ENCODE data around the gene CORO6.
"Not testable (repeated sequence)": the region's sequence is repeated elsewhere in the genome, so short reads cannot be mapped to it uniquely, and the experiment has no call there.

The CORO6 gene
- 5.2 to 9.9 reads per million in 2 experiments for total RNA-seq

DNA sequence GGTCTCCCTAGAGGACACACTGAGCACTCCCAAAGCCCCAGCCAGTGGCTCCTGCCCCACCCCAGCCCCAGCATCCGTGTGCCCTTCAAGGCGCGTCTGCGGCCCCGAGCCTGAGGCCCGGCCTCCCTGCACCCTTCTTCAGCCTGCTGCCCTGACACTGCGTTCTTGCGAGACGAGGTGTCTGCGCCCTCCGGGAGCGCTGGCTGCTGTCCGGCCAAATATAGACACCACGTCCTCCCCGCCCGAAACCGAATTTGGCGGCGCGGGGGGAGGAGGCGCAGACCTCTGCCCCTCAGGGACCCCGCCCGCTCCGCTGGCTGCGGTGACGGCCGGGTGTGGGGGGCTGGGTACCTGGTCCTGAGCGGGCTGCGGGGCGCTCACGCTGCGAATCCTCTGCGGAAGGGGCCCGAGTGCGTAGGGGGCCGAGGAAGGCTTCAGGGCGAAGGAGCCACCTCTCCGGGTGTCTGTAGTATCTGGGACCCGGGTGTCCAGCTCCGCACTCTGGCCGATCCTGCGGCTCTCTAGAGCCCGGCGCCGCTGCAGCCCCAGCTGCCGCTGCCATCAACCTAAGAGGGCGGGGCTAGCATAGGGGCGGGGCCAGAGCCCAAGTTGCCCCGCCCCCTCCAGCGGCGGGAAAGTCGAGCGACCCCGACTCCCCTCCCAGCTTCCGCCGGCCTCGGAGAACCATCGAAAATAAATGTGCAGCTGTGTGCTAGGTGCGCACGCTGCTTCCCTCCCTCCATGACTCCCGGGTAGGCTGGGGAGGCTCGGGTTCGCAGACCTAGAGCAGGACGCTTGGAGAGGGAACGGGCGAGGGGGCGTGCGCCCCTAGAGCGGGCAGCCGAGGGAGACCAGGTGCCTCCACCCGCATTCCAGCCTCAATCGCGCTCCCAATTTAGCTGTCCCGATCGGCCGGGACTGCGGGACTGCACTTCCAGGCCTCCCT lies at the start of gene CORO6:
Gene CORO6, minus strand, starts transcription at position 576 of the 946 bp plus-strand sequence. CDS start 1,491 bp downstream, outside the sequence.
- DNase-seq (ENCODE audit: low read depth): peak; percentile 64

DNA sequence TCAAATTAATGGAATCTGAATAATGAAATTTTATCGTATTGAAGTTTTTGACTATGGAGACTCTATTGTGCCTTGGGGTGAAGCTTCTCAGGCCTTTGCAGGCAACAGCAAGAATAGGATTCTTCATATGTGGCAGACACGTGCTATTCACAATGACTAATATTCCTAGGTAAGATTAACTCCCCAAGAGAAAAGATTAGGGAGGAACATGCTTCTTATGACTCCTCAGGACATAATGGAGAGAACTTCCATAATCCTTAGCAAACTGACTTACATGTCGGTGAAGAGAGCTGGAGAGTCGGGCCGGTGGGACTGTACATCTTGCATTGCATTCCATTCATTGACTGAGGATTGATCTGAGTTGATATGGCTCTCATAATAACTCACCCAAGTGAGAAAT lies 48.9 kb upstream of the CORO6 start:
- no peak for DNase-seq (ENCODE audit: low read depth)

- no peak for DNase-seq (ENCODE audit: low read depth)
Measured at GRCh38 chr17:29669266-29669665, 46.6 kb upstream of the CORO6 start.

GRCh38 chr17:29667969-29668368 lies 45.3 kb upstream of the CORO6 start:
- no peak for DNase-seq (ENCODE audit: low read depth)

GRCh38 chr17:29665481-29665810 lies 42.7 kb upstream of the CORO6 start:
- DNase-seq (ENCODE audit: low read depth): no peak

DNA sequence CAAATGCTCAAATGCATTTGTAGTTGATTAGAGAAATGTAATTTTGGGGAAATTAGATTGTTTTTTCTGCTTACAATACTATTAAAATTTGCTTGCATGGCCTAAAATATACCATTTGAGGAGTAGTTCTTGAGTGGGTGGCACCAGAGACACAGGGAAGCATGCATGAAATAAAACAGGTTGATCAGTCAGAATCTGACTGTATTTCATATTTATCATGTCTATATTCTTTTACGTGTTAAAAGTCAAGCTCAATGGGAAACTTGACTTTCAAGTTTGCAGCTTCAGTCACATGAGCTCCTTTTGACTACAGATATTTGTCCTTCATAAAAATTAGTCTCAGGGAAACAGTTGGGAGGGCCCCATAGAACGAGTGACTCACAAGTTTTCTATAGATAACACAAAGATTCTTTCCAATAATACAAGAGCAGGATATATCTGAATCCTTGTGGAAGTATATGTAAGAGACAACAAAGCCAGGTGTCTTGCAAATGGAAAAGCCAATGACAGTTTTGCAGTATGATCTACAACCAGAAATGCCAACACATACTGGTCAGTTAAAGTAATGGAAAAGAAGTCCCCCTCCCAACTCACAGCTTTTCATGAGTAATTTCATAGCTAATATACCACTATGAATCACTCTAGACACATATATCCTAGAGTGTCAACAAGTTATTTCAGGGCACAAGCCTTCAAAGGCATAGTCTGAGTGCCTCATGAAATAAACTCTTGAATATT lies 42.2 kb upstream of the CORO6 start:
- DNase-seq (ENCODE audit: low read depth): no peak

GRCh38 chr17:29663155-29663554 lies 40.4 kb upstream of the CORO6 start:
- DNase-seq (ENCODE audit: low read depth): no peak

GRCh38 chr17:29661213-29661612 lies 38.5 kb upstream of the CORO6 start:
- DNase-seq (ENCODE audit: low read depth): no peak

GRCh38 chr17:29659155-29659554 lies 36.4 kb upstream of the CORO6 start:
- no peak for DNase-seq (ENCODE audit: low read depth)

GRCh38 chr17:29655323-29655722 lies 32.6 kb upstream of the CORO6 start:
- no peak for DNase-seq (ENCODE audit: low read depth)

DNA sequence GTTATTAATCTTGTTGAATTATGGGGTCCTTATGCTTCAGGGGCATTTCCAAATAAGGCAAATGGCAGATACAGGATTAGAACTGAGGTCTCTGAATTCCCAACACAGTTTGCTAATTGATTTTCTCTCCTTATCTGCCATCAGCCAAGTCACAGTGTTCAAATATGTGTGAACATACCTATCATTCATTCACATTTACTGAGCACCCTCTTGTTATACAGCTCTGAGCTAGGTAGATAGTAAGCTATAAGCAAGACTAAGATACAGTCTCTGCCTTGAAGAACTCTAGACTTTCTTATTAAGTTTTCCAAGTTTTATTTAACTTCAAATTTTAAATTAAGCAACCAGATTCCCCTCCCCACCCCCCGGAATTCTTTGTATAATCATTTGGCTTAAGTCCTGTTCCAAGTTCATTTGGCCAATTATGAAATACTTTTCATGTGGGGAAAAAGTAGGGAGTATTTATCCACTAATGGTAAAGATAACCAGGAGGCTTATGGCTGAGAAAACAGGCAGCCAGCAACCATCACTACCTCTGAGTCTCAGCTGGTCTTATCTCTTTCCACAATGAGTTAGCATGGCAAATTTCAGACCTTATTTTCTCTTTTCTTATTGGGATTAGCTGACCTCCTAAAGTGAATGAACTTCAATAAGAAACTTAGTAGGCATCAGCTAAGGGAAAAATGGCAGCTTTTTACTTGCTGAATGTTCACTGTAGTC lies 31.4 kb upstream of the CORO6 start:
- no peak for DNase-seq (ENCODE audit: low read depth)

- no peak for DNase-seq (ENCODE audit: low read depth)
Measured at GRCh38 chr17:29652976-29653375, 30.3 kb upstream of the CORO6 start.

GRCh38 chr17:29651913-29652312 lies 29.2 kb upstream of the CORO6 start:
- not testable (repeated sequence) for DNase-seq (ENCODE audit: low read depth)

DNA sequence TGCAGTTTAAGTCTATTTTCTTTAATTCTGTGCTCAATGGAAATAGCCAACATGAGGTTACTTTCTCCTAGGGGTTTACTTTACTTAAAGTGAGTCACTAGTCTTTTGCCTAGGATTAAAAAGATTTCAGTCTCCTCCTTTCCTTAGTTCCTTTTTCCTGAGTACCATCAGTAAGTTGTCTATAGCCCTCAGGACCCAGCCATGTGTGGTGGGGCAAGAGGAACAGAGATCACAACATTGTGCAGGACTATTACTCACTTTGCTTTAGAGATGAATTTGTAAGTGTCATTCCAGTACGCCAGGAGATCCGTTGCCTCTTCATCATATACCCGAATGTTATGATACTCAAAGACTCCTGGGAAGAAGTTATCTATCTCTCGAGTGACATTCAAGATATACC lies 27.7 kb upstream of the CORO6 start:
- DNase-seq (ENCODE audit: low read depth): no peak

DNA sequence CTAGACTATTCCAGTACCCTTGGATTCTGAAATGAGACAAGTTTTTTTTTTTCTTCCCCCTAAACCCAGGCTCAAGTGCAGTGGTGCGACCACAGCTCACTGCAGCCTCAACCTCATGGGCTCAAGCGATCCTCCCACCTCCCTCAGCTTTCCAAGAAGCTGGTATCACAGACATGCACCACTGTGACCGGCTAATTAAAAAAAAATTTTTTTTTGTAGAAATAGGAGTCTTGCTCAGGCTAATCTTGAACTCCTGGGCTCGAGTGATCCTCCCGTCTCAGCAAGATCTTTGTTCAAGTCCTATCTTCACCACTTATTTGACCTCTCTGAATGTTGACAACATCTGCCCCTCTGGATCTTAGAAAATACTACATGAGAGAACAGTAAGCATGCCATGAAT lies 26.6 kb upstream of the CORO6 start:
- DNase-seq (ENCODE audit: low read depth): no peak

DNA sequence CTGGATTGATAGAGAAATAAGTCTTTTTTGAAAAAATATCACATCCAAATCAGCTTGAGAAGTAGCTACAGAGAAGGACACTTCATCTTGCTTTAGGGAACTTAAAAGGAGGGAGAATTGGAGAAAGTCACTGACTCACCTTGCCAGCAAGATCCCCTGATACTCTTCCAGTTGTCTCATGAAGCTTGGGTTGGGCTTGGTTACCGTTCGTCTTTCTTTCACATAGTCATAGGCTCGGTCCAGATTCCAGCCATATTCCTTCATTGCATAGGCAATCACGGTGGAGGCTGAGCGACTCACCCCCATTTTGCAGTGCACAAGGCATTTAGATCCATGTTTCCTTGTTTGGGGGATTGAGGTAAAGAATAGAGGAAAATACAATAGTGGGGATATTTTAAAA lies 25.3 kb upstream of the CORO6 start:
- DNase-seq (ENCODE audit: low read depth): no peak

DNA sequence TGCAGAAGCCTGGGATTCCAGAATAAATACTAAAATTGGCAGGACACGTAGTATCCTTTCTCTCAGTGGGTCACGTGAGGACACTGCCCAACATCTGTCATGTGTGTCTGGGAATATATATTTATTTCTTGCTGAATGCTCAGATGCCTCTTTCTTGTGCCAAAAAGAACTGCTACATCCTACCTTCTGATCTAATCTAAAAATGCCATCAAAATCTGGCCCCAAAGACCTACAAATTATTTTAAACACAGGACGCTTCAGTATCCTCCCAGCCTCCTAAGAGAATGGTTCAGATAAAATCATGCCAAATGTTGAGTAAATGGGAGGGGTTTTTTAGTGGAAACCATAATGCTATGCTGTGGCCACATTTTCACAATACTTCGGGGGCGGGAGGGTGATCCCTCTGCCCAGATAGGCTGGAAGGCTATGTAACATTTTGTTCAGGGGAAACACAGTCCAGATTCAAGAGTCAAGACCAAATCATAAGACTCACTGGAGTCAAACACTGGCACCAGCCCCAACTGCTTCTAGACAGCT lies 22.9 kb upstream of the CORO6 start:
- DNase-seq (ENCODE audit: low read depth): no peak

GRCh38 chr17:29643817-29644160 lies 21.1 kb upstream of the CORO6 start:
- no peak for DNase-seq (ENCODE audit: low read depth)

- no peak for DNase-seq (ENCODE audit: low read depth)
Measured at GRCh38 chr17:29642171-29642611, 19.5 kb upstream of the CORO6 start.

DNA sequence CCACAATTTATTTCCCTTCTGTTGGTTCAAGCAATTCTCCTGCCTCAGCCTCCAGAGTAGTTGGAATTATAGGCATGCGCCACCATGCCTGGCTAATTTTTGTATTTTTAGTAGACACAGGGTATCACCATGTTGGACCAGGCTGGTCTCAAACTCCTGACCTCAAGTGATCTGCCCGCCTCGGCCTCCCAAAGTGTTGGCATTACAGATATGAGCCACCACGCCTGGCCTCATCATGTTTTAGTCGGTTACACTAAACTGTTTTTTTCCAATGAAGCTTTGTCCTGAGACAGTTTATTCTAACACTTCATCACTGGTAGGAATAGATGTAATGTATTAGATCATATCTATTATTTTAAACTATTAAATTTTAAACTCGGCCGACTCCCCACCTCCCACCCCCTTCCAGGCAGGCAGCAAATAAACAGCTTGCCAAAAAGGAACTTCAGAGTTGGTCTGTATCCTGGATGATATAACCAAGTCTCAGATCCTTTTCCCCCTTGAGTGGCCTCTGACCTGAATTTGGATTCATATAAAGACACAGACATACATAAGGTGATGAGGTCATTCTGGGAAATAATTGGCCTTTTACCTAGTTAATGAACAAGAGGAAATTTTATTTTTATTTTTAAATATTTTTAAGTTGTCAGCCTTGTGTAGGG lies 18.4 kb upstream of the CORO6 start:
- DNase-seq (ENCODE audit: low read depth): no peak

DNA sequence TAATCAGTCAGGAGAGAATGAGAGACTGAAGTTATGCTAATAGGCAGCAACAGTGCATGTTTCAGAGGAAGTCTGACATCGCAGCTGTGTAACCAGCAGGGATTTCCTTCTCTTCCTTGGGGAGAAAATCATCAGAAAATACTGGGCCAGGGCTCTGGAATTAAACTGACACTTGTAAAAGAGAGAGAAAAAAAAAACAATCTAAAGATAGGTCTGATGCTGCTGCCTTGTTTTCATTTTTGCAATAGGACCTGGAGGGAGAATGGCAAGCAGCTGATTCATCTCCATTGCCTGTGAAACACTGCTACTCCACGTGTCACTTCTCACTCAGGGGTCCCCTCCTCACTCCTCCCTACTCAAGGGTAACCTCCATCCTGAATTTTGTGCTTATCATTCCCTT lies 17.7 kb upstream of the CORO6 start:
- DNase-seq (ENCODE audit: low read depth): no peak

DNA sequence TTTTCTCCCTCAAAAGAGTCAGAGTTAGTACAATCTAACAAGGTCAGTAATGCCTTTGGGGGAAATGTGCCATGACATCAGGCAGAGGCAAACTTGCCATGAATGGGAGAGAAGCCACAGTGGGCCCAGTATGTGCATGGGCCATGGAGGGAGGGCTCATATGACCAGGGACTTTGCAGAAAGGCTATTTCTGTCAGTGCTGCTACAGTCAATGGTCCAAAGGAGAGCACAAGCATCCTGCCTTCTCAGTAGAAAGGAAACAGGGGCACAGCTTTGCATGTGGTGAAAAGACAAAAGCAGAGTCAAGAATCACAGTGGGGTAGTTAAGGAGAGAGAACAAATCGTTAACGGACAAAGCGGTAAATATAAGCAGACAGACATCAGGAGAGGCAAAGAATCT lies 11.2 kb upstream of the CORO6 start:
- DNase-seq (ENCODE audit: low read depth): no peak

Data from T follicular helper cell (primary cell).